ENCODE data around the gene SEMA4B.

SEMA4B gene

DNA sequence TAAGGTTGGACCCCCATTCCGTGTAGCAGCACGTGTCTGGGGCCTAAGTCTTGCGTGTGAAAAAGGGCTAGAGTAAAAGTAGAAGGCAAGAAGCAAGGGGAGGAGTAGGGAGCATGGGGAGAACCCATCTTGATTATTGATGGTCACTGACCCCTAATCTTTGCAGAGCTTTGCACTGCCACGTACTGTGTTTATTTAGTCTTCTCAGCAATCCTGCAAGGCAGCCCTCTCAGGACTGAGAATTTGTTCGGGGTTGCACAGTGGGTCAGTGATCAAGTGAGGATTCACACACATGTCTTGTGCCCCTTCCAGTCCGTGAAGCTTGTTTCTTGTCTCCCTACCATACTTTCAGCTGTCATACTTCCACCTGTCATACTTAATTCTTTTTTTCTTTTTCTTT lies 7.2 kb downstream of the SEMA4B start:
- DNase-seq = no peak

DNA sequence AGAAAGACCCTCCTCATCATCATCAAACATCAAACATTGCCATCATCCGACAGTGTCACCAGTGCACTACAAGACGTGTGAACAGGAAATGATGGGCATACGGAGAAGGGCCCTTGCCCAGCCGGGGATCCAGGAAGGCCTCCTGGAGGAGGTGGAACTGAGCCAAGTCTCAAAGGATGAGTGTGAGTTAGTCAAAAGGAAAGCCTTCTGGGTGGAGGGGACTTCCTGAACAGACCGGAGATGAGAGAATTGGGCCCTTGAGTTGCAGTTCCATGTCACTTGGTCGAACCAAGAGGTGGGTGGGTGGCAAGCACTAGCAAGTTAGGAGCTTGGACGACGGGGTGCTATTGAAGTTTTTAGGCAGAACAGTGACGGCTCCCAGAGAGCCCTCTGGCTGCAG lies 8.5 kb downstream of the SEMA4B start:
- no peak for DNase-seq

DNA sequence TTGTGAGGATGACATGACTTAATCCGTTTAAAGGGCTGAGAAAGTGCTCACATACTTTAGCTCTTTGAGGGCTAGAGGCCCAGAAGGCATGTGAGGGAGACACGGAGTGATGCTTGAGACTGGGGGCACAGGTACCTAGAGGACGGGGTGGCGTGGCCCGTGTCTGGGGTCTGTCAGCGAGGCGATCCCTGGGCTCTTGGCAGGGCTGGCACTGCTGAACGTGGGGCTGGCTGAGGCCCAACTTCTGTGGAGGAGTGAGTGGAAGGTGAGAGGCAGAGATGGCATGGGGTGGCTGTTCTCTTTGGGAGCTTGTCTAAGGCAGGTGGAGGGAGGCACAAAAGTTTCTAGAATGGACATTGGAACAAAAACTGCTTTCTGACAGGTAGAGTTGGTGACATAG lies 9.5 kb downstream of the SEMA4B start:
- no peak for DNase-seq

DNA sequence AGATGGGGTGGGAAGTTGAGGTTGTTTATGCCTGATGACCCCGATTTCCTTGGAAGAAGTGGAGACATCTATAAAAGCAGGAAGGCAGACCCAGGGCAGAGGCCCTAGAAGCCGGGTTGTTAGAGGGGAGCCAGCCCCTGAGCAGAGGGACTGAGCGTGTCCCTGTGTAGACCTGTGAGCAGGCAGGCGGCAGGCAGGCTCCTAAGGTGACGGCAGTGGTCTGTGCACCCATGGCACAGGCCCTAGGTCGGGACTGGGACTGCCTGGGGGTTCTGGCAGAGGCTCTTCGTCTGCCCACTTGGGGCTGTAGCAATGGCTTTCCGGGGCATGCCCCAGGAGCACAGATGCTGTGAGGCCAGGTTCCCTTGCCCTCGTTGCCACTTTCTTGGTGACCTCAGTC lies 9.9 kb downstream of the SEMA4B start:
- DNase-seq = no peak

DNA sequence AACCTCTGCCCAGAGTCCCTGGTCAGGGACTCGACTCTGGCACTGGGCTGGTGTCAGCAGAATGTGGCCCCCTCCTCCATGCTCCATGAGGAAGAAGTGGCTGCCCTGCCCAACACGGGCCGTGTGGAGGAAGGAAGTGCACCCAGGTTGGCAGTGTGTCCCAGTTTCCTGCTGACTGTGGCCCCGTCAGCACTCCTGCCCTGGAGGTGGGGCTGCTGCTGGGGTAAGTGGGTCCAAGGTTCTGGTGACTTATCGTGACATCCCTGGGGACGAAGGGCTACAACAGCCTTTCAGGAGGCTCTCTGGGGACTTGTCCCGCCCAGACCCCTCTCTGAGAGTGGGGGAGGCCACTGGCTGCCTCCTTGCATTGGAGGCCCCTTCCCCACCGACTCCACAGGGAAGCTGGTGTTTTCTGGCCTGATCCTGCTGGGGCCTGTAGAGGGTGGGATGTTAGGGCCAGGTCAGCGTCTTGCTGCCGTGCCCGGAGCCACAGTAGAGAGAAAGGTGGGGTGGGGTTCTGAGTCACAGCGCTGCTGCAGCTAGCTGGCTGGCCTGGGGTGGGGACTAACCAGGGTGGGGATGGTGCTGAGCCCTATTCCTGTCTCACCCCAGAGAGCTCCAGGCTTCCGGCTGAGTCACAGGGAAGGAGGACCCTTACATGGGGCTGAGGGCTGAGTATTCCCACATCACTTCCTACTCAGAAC lies 10.5 kb downstream of the SEMA4B start:
- DNase-seq = peak; percentile 51

DNA sequence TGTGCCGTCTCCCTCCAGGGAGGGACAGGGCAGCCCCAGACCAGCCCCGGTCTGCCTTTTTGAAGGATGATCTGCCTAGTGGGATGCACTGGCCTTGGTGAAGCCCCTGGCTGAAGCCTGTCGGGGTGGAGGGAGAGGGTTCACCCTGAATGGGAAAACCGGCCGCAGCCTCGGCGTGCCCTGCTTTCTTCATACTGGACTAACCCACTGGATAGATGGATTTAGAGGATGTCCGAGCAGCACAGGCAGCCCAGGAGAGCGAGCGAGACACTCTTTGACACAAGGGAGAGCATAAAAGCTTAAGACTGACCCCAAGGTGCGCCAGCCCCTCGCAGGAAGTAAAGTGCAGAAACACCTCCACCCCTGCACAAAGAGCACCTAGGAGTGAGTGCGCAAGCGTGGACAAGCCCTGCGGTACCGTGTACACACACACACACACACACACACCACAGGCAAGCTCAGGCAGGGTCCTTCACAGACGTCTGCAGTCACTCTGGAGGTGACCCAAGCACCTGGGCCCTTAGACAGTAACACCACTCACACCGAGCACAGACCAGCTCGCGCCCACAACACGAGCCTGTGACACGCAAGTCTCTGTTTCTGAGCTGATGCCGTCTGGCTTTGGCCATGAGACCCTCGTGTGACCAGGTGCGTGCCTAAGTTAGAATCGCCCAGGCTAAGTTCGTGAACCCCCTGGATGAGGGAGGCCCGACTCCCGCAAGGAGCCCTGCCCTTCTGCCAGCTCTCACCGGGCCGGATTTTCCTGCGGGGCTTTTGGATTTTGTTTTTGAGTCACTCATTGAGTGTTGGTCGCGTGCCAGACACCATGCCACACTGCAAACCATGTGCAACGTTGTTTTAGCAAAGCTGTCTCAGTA lies 11.3 kb downstream of the SEMA4B start:
- DNase-seq = no peak

DNA sequence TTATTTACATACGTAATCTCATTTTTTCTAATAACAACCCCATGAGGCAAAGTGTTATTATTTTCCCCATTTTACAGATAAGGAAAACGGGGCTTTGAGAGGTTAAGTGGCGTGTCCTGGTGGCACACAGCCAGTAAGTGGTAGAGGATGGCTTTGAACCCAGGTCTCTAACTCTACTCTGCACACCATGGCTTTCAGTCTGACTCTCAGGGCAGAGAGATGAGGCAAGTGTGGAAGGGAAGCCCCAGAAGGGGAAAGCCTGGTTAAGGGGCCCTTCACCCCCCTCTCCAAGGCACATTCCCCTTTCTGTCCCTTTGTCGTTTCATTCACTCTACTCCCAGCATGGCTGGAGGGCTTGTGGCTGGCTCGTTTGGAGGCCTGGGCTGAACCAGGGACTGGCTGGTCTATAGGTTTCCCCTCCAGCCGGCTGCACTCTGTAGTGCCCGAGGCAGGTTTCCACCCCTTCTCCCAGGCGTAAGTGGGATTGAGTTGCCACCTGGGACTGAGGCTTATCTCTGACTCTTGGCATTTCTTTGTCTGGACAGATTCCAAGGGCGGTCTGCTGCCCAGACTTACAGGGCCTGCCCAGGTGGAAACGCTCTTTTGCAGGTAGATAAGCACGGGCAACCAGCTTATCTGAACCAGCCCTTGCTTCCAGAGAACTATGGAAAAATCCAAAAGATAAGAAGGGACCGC lies 12.1 kb downstream of the SEMA4B start:
- peak; percentile 61 for DNase-seq

DNA sequence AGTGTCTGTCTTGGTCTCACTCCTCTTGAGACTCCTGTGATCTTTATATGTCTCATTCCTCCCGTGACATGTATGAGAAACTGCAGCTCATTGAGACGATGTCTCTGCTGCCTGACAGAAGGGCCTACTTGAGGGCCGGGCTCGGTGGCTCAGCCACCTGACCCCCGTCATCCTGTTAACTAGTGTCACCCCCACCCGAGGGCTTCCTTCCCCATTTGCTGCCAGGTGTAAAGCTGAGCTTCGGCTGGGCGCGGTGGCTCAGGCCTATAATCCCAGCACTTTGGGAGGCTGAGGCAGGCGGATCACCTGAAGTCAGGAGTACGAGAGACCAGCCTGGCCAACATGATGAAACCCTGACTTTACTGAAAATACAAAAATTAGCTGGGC lies 12.7 kb downstream of the SEMA4B start:
- no peak for DNase-seq

DNA sequence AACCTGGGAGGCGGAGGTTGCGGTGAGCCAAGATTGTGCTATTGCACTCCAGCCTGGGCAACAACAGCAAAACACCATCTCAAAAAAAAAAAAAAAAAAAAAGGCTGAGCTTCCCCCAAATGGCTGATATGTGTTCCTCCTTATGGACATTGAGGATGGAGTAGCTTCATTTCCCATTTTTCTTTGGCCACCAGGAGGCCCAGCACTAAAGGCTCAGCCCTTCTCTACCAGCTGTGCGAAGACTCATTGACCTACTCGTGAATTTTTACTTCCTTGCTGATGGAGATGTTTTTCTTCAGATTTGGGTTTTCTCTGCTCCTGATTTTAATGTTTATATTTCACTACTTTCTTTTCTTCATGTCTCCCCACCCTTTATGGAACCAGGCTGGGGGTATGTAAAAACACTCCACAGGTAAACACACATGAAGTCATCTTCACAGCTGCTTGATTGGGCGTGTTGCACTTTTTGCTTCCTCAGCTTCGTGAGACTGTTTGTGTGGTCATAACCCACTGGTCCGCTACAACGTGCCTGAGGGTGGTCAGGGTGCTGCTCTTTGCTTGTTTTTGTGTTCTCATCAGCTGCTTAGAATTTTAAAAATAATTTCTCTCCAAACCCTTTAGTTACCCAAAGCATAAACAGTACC lies 13.5 kb downstream of the SEMA4B start:
- DNase-seq = no peak

DNA sequence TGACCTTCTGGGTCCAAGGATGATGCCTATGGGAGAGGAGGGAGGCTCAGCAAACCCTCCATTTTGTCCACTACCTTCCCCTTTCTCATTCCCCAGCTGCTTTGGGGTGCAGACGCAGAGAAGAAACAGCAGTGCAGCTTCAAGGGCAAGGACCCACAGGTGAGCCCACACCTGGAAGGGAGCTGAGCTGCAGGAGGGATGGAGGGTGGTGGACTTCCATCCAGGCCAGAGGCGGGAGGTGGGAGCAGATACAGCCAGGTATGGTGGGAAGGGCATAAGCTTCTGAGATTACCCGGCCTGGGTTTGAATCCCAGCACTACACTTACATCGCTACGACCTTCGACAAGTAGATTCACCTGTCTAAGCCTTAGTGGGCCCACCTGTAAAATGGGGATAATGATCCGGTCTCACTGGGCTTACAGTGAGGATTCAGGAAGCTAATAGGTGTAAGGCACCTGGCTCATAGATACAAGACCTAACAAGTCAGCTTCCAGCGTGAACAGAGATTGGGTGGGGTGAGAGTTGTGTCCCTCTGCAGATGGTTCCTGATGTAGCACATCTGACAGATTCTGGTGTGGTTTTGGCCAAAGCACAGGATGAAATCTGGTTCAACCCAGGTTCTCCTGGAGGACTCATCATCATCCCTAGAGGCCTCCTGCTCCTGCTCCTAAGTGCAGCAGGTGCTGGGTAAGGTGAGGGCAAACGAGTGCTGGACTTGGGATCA lies 16.7 kb downstream of the SEMA4B start:
- DNase-seq = no peak

DNA sequence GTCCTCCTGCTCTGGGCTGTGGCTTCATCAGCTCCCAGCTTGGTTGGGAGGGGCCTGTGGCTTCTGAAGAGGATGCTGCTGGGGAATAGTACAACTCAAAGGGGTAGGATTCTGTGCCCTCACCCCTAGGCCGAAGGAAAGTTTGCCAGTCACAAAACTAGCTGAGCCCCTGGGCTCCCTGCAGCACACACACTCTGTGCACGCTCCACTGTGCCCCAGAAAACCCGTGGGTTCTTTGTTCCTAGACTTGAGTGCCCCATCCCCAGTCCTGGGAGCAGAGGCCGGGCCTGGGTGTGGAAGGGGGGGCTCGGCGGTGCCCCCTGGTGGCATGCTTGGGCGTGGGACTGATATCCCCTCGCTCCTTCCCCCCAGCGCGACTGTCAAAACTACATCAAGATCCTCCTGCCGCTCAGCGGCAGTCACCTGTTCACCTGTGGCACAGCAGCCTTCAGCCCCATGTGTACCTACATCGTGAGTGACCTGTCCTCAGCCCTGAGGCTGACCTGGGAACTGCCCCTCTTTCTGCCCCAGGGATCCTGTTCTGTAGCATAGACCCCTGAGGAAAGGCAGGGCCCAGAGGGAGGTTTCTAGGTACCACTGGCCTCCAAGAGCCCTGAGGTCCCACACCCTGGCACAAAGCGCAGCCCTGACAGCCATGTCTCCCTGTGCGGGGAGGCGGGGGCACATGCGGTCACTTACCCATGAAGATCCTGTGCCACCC lies 18.5 kb downstream of the SEMA4B start:
- peak; percentile 78 for DNase-seq

DNA sequence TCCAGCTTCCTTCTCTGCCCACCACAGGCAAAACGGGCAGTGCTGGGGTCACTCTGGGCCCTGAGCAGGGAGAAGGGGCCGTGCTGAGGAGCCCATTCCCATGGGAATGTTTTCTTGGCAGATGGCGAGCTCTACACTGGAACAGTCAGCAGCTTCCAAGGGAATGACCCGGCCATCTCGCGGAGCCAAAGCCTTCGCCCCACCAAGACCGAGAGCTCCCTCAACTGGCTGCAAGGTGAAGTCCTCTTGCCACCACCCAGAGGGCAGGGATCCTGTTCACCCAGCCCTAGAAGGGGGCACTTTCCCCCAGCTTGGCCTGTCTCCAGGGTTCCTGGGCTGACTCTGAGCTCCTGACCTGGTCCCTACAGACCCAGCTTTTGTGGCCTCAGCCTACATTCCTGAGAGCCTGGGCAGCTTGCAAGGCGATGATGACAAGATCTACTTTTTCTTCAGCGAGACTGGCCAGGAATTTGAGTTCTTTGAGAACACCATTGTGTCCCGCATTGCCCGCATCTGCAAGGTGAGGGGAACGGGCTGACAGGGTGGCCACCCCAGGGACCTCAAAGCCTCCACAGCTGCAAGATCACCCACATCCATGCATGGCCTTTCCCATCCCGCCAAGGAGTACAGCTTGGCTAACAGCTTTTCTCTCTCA lies 20.2 kb downstream of the SEMA4B start:
- DNase-seq = peak; percentile 82

DNA sequence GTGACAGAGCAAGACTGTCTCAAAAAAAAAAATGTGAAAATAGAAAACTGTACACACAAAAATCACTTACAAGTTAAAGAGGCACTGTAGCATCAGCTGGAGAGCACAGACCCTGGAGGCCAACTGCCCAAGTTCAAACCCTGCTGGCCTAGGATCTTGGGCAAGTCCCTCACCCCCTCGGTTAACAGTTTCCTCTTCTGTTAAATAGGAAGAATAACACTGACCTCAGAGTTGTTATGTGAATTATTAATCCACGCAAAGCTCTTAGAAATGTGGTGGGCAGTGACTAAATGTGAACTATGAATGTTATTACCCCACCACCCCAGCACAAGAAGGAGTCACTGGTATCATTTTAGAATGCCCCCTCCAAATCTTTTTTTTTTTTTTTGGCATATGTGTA lies 21.4 kb downstream of the SEMA4B start:
- DNase-seq = no peak

DNA sequence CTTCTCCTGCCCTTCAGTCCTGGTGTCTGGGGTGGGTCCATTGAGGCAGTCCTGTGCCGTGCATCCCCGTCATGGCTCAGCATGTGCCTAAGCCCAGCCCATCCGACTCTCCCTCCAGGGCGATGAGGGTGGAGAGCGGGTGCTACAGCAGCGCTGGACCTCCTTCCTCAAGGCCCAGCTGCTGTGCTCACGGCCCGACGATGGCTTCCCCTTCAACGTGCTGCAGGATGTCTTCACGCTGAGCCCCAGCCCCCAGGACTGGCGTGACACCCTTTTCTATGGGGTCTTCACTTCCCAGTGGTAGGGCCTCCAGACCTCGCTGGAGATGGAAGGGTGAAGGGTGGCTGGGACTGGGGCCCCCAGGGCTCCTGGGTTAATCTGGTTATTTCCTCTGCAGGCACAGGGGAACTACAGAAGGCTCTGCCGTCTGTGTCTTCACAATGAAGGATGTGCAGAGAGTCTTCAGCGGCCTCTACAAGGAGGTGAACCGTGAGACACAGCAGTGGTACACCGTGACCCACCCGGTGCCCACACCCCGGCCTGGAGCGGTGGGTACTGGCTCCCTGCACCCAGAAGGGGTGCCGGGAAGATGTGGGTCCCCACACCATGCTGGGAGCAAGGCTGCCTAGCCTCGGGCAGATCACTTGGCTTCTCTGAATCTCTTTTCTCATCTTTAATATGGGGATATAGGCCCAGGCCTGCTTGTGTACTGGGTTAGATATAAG lies 22.5 kb downstream of the SEMA4B start:
- no peak for DNase-seq

DNA sequence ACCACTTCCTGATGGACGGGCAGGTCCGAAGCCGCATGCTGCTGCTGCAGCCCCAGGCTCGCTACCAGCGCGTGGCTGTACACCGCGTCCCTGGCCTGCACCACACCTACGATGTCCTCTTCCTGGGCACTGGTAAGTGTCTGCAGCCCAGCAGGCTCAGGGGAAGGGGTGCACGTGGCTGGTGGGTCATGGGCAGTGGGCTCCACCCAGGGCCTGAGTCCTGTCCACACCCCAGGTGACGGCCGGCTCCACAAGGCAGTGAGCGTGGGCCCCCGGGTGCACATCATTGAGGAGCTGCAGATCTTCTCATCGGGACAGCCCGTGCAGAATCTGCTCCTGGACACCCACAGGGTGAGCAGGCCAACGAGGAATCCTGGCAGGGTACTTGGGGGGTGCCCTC lies 23.9 kb downstream of the SEMA4B start:
- no peak for DNase-seq

DNA sequence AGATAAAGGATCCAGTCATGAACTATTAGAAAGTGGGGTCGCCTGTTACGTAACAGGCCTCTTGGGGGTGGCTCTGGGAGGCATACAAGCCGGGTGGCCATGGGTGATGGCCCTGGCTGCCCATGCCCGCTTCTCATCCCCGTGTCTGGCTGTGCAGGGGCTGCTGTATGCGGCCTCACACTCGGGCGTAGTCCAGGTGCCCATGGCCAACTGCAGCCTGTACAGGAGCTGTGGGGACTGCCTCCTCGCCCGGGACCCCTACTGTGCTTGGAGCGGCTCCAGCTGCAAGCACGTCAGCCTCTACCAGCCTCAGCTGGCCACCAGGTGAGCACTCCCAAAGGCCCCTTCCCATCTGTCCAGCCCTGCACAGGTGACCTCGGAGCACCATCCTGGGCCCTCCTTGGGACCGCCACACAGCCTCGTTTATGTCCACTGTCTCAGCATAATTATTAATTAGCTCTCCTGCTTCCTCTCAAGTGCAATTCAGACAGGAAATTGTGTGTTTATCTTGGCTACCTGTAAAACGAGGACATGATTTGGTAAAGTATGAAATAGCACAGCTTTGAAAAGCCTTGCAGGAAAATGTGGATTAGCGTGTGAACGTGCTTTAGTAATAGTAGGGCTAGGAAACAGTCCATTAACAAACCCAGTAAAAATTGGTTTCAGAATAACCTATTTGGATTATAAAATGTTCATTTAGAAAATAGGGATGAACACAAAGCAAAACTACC lies 24.5 kb downstream of the SEMA4B start:
- DNase-seq = no peak

DNA sequence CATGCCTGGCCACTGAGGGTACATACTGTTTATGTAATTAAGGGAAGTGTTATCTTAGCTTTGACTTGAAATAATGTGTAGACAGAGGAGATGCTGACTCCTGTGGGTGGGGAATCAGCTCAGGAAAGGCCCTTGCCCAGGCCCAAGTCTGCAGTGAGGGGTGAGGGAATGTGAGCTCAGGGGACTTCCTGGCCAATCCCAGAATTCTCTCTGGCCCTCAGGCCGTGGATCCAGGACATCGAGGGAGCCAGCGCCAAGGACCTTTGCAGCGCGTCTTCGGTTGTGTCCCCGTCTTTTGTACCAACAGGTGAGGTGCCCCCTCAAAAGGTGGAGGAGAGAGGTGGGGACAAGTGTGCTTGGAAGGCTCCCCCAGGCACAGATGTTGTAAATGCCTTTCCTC lies 26.2 kb downstream of the SEMA4B start:
- DNase-seq = no peak

DNA sequence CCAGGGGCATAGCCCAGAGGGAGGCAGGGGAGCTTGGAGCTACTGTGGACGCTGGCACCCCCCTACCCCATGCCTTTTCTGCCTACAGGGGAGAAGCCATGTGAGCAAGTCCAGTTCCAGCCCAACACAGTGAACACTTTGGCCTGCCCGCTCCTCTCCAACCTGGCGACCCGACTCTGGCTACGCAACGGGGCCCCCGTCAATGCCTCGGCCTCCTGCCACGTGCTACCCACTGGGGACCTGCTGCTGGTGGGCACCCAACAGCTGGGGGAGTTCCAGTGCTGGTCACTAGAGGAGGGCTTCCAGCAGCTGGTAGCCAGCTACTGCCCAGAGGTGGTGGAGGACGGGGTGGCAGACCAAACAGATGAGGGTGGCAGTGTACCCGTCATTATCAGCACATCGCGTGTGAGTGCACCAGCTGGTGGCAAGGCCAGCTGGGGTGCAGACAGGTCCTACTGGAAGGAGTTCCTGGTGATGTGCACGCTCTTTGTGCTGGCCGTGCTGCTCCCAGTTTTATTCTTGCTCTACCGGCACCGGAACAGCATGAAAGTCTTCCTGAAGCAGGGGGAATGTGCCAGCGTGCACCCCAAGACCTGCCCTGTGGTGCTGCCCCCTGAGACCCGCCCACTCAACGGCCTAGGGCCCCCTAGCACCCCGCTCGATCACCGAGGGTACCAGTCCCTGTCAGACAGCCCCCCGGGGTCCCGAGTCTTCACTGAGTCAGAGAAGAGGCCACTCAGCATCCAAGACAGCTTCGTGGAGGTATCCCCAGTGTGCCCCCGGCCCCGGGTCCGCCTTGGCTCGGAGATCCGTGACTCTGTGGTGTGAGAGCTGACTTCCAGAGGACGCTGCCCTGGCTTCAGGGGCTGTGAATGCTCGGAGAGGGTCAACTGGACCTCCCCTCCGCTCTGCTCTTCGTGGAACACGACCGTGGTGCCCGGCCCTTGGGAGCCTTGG lies 27.0 kb downstream of the SEMA4B start:
- no peak for DNase-seq

DNA sequence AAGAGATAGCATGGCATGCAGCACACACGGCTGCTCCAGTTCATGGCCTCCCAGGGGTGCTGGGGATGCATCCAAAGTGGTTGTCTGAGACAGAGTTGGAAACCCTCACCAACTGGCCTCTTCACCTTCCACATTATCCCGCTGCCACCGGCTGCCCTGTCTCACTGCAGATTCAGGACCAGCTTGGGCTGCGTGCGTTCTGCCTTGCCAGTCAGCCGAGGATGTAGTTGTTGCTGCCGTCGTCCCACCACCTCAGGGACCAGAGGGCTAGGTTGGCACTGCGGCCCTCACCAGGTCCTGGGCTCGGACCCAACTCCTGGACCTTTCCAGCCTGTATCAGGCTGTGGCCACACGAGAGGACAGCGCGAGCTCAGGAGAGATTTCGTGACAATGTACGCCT lies 27.8 kb downstream of the SEMA4B start:
- DNase-seq = no peak
